Heart left ventricle (tissue), 16 donors: ENCODE results near the gene RBMS1. TPM values are rescaled to one million over a fixed set of nuclear protein-coding genes. Genes with fewer than 3 reads are reported as not detected.
A peak's percentile ranks its signal among the peaks of the same experiment; 100 is the strongest.

Experiments used
- ATAC-seq, 4 donors: fragments of 200-7000 bp; cut with Tn5 transposase; one replicate each; pipeline ENCODE4 v1.9.1; 2020 to 2022; ENCODE audit warnings: moderate library complexity in 4 of 4, mild to moderate bottlenecking in 3 of 4, moderate number of reproducible peaks in 1 of 4
- DNase-seq, 5 donors: peaks; one replicate each; pipeline ENCODE4 v3.0.0-alpha.2; 2020
- H3K27ac ChIP-seq, 12 donors: fragments of 200-600 bp; sonication (generic) in 4 of 12; one replicate each; pipeline versions ENCODE4 v1.5.0 to v1.8.0; 2016 to 2022; ENCODE audit warnings: mild to moderate bottlenecking in 2 of 12
- H3K27me3 ChIP-seq, 9 donors: fragments of 200-600 bp; sonication (generic) in 2 of 9; one replicate each; pipeline versions ENCODE4 v1.5.1 to v1.8.0; 2016 to 2022; ENCODE audit warnings: mild to moderate bottlenecking in 3 of 9
- H3K36me3 ChIP-seq, 9 donors: fragments of 200-600 bp; sonication (generic) in 2 of 9; one replicate each; pipeline versions ENCODE4 v1.5.0 to v1.8.0; 2018 to 2022; ENCODE audit warnings: mild to moderate bottlenecking in 2 of 9
- H3K4me1 ChIP-seq, 12 donors: fragments of 200-600 bp; sonication (generic) in 4 of 12; one replicate each; pipeline versions ENCODE4 v1.5.0 to v1.8.0; 2016 to 2022; ENCODE audit warnings: mild to moderate bottlenecking in 3 of 12
- H3K4me3 ChIP-seq, 12 donors: fragments of 200-600 bp; sonication (generic) in 4 of 12; one replicate each; pipeline versions ENCODE4 v1.5.0 to v1.8.0; 2017 to 2022; ENCODE audit warnings: mild to moderate bottlenecking in 9 of 12, moderate library complexity in 4 of 12
- H3K9me3 ChIP-seq, 12 donors: fragments of 200-600 bp; sonication (generic) in 4 of 12; one replicate each; pipeline versions ENCODE4 v1.5.0 to v1.8.0; 2016 to 2022; ENCODE audit warnings: mild to moderate bottlenecking in 1 of 12
- POLR2A ChIP-seq, 2 donors: fragments of 450-650 bp; IDR thresholded peaks; one replicate each; pipeline ENCODE4 v1.6.1; 2017; ENCODE audit warnings: antibody characterized with exemption in 2 of 2, mild to moderate bottlenecking in 2 of 2, moderate library complexity in 2 of 2
- WGBS, 4 donors: extraction: QIAGEN DNeasy Blood & Tissue Kit in 2 of 4; methylation state at CpG; one replicate each; pipeline versions ENCODE4 v1.1.5 to v1.1.7; 2013 to 2018; 5-methylcytosine and 5-hydroxymethylcytosine counted together
- intact Hi-C, 10 donors: fragments of 100-400 bp; cut with DNase I; formaldehyde crosslinking; loops; one replicate each; pipeline versions ENCODE4 v1.11.1 to v1.14.2; 2022
- polyA plus RNA-seq, 2 donors: library from polyadenylated mRNA; stranded (reverse); fragments of 200-250 nt; gene quantifications; one replicate each; pipeline ENCODE4 v1.2.3, GENCODE V29; 2013
- total RNA-seq, 9 donors: library from RNA; depleted of rRNA in 2 of 9; stranded (reverse); fragments of >200 nt in 2 of 9; fragmentation: NEBNext Ultra II Directional in 3 of 9; extraction: Animal tissue kit (Norgen Biotek cat#: 25700) in 3 of 9; gene quantifications; one replicate each; pipeline versions ENCODE4 v1.1.0 to v1.2.4, GENCODE V29; 2016 to 2023
- TF ChIP-seq, protein P1 (sequence below), 12 donors: fragments of 200-600 bp; sonication (generic) in 4 of 12; IDR thresholded peaks; one replicate each; pipeline versions ENCODE4 v1.5.0 to v1.8.0; 2018 to 2022; ENCODE audit warnings: antibody characterized with exemption in 12 of 12, mild to moderate bottlenecking in 5 of 12
- donor health status: ischemic (EF 13 %, LVEDD 7.1; RV severe dilation, severe dysfunction).
- donor health status: healthy with polysubstance abuse.
- donor health status: DM: no; HTN: yes; CAD: no.
- donor health status: DM: no; HTN: no; CAD: no.
- donor health status: ischemic (EF 25% LVEDD 6.9; RV normal size, moderate dysfunction).
- donor health status: ischemic (EF 25% LVEDD 5.7; RV mildly dilated, moderate dysfunction).
- donor health status: healthy.
- donor health status: DM: yes; HTN: yes; CAD: no.
- donor health status: ischemic (EF 35%, LVEDD 5.7; RV mildly dilated, moderate dysfunction).
- donor health status: nonischemic (EF 11% LVEDD 7.7; RV severe dilation, severe dysfunction).
- donor health status: DM: yes; HTN: yes; CAD: no.
- donor health status: PGD.
- donor health status: ischemic (EF 29% LVEDD 5.4; RV normal size, mild dysfunction).
- donor health status: nonischemic (EF 23%, LVEDD 6.1; RV moderate dilation, normal function).

The RBMS1 gene
- total and polyA plus RNA-seq, 11 donors, result 32.4 to 102 (median 52.6) TPM

DNA sequence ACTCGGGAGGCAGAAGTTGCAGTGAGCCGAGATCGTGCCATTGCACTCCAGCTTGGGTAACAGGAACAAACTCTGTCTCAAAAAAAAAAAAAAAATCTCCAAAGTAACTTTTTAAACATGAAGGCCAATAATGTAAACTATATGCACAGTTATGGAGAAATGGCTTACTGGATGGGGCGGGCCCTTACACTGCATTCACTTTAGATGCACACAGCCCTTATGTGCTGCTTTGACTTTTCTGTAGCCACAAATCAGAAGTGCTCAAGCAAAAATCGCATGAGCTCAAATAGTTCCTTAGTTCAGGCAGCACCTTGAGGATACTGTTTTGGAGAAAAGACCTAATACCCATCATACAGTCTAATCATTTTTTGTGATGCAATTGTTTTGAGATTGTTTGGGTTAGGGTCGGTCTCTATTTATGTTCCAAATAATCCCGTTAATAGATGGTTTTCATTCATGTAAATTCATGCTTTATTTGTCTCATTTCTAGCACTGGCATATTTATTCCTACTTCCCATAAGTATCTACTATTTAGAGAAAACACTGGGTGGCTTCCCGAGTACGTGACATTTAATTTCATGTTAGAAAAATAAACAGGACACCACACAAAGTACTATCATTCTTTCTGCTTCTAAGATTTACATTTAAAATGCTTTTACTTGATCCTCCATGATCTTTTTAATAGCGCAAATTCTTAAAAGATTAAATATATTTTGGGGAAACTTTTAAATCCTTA is 34.7 kb downstream of the RBMS1 start:
- intact Hi-C loops, result no loop called here
- TF ChIP-seq POLR2A (IDR thresholded peaks at IDR 0.05), result no peak
- TF ChIP-seq, protein P1, sequence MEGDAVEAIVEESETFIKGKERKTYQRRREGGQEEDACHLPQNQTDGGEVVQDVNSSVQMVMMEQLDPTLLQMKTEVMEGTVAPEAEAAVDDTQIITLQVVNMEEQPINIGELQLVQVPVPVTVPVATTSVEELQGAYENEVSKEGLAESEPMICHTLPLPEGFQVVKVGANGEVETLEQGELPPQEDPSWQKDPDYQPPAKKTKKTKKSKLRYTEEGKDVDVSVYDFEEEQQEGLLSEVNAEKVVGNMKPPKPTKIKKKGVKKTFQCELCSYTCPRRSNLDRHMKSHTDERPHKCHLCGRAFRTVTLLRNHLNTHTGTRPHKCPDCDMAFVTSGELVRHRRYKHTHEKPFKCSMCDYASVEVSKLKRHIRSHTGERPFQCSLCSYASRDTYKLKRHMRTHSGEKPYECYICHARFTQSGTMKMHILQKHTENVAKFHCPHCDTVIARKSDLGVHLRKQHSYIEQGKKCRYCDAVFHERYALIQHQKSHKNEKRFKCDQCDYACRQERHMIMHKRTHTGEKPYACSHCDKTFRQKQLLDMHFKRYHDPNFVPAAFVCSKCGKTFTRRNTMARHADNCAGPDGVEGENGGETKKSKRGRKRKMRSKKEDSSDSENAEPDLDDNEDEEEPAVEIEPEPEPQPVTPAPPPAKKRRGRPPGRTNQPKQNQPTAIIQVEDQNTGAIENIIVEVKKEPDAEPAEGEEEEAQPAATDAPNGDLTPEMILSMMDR (IDR thresholded peaks at IDR 0.05), result no peak
- DNase-seq (no peak), ATAC-seq (no peak)
- no peaks in the 10 kb centered on the region for H3K27me3 ChIP-seq
- H3K27ac ChIP-seq, result peak overlapping the region in 2 of 12 donors; percentile 10 to 40
- WGBS, 4 donors, result 71 to 79% (median 76%) methylated on average over 10 of the region's 10 CpGs
- peaks cover 5 to 75% (median 42%) of the 10 kb centered on the region in 12 donors for H3K4me1 ChIP-seq
- no peaks in the 10 kb centered on the region for H3K36me3 ChIP-seq
- H3K9me3 ChIP-seq, result no peaks in the 10 kb centered on the region
- H3K4me3 ChIP-seq, result no peak overlapping the region

- intact Hi-C loops, result no loop called here
- Histone ChIP-seq H3K9me3 (no peaks in the 10 kb centered on the region), H3K27ac (peak overlapping the region in 1 of 12 donors; percentile 40), H3K36me3 (no peaks in the 10 kb centered on the region), H3K4me3 (no peak overlapping the region), H3K27me3 (no peaks in the 10 kb centered on the region), H3K4me1 (peaks cover 5 to 76% (median 45%) of the 10 kb centered on the region in 12 donors)
- ATAC-seq (no peak), DNase-seq (no peak)
- 93 to 97% (median 94%) methylated on average over 5 of the region's 5 CpGs for WGBS, 4 donors
- TF ChIP-seq, protein P1 (IDR thresholded peaks at IDR 0.05), result no peak
- TF ChIP-seq POLR2A (IDR thresholded peaks at IDR 0.05), result no peak
Measured at GRCh38 chr2:160457588-160457987, 36.0 kb downstream of the RBMS1 start.

- intact Hi-C loops, result no loop called here
- ATAC-seq (peak in 3 of 4 donors; percentile 9 to 40 (median 18)), DNase-seq (no peak)
- H3K36me3 ChIP-seq, result no peaks in the 10 kb centered on the region
- no peak for TF ChIP-seq POLR2A (IDR thresholded peaks at IDR 0.05)
- TF ChIP-seq, protein P1 (IDR thresholded peaks at IDR 0.05), result no peak
- WGBS, 4 donors, result 62 to 75% (median 70%) methylated on average over 2 of the region's 2 CpGs
- no peak overlapping the region for H3K4me3 ChIP-seq
- H3K4me1 ChIP-seq, result peaks cover 5 to 83% (median 52%) of the 10 kb centered on the region in 12 donors
- H3K27ac ChIP-seq, result peak overlapping the region in 5 of 12 donors; percentile 3 to 46 (median 22)
- H3K27me3 ChIP-seq, result no peaks in the 10 kb centered on the region
- H3K9me3 ChIP-seq, result no peaks in the 10 kb centered on the region
Measured at GRCh38 chr2:160454070-160454797, 39.4 kb downstream of the RBMS1 start.

DNA sequence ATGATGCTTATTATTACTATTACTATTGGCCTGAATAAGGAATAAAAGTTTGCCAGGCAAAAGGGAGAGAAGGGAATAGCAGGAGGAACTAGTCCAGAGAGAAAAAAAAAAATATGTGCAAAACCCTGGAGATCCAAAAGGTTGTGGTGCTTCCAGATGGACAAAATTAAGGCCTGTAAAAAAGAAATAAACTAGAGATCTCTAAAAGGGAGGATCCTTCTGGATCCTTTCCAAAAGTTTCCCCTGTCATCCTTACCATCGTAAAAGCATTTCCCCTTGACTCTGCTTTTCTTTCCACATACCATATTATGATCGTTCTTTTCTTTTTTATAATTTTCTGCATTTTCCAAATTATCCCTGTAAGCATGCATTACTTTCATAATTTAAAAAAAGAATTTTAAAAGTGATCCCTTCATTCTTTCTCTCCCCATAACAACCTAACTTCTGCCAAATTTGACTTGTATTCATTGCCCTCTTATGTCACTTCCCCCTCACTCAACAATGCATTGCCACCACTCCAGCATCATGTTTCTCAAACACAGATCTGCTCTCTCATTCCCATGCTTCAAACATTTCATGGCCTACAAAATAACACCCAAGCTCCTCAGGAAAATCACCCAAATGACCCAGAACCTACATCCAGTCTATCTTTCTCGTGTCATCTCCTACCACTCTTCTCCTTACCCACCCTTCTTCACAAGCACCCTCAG is 40.3 kb downstream of the RBMS1 start:
- Histone ChIP-seq H3K4me3 (no peak overlapping the region), H3K27ac (peak overlapping the region in 6 of 12 donors; percentile 7 to 56 (median 21)), H3K4me1 (peaks cover 5 to 73% (median 52%) of the 10 kb centered on the region in 12 donors), H3K9me3 (no peaks in the 10 kb centered on the region), H3K27me3 (no peaks in the 10 kb centered on the region), H3K36me3 (no peaks in the 10 kb centered on the region)
- TF ChIP-seq, protein P1 (IDR thresholded peaks at IDR 0.05), result no peak
- no peak for TF ChIP-seq POLR2A (IDR thresholded peaks at IDR 0.05)
- DNase-seq (no peak), ATAC-seq (no peak)
- intact Hi-C loops, result no loop called here
- WGBS, 4 donors, result 46 to 63% (median 60%) methylated on average over 3 of the region's 3 CpGs
